ENCODE measurements around the gene R3HDML. TPM values are rescaled to one million over a fixed set of nuclear protein-coding genes. Genes with fewer than 3 reads are reported as not detected.
A peak's percentile ranks its signal among the peaks of the same experiment; 100 is the strongest.

Gene R3HDML
- total and polyA plus RNA-seq, 2 of the 13 experiments (the other 11 are each of a cell fraction or from before 2014, with no cell fraction given): not detected

DNA sequence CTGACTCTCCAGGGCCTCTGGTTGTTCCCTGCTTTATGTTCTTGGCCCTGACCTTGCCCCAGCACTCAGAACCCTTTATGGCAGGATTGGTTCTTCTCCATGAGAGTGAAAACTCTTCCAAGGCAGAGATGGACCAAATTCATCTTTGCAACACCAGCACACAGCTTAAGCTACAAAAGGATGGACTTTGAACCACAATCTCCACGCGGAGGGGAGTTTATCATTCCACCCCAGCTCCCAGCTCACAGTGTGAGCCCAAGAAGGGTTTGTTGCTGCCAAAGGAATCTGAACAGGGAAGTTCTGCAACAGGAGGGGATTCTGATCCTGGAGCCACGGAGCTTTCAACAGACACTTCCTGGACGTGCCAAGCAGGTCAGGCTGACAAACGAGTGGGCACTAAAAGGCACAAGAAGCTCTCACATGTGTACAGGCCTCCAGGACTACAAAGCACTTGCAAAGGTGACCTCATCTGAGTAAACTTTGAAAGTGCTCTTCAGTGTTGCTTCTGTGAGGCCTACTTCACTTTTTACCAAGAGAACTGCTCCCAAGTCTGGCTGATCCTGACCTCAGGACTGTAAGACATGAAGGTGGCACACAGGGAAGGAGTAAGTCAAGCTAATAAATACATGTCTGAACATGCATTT lies 34.7 kb upstream of the R3HDML start (continued):
- TF ChIP-seq KDM5A (IDR thresholded peaks at IDR 0.05; ENCODE audit: borderline replicate concordance, low read length) (no peak; the same call in 1 of the 2 replicates), ZZZ3 (CRISPR knock-in tag; IDR thresholded peaks at IDR 0.05; ENCODE audit: borderline replicate concordance) (peak; percentile 73; the same call in 1 of the 2 replicates), ETV5 (CRISPR knock-in tag; IDR thresholded peaks at IDR 0.05; ENCODE audit: borderline replicate concordance) (peak; percentile 66; the same call in 1 of the 2 replicates), MIER2 (CRISPR knock-in tag; IDR thresholded peaks at IDR 0.05) (peak; percentile 83; the same call in 1 of the 2 replicates), ZNF761 (CRISPR knock-in tag; conservative IDR thresholded peaks at IDR 0.05) (peak; percentile 77; the same call in 1 of the 2 replicates), ZNF121 (CRISPR knock-in tag; IDR thresholded peaks at IDR 0.05) (no peak), THRA (CRISPR knock-in tag; IDR thresholded peaks at IDR 0.05; ENCODE audit: borderline replicate concordance) (no peak; the same call in 1 of the 2 replicates), MYC (CRISPR knock-in tag; IDR thresholded peaks at IDR 0.05; ENCODE audit: borderline replicate concordance) (peak; percentile 95; the same call in 1 of the 2 replicates), PHF8 (CRISPR knock-in tag; IDR thresholded peaks at IDR 0.05) (peak; percentile 72), ERF (CRISPR knock-in tag; IDR thresholded peaks at IDR 0.05) (0 out of 2 replicates have a peak, but pooled peaks have one; percentile 40), BCL3 (CRISPR knock-in tag; IDR thresholded peaks at IDR 0.05) (no peak), BRD4 (CRISPR knock-in tag; IDR thresholded peaks at IDR 0.05) (peak; percentile 88; the same call in 1 of the 2 replicates), EP300 (IDR thresholded peaks at IDR 0.05; ENCODE audit: low read depth in 2 of 2, low read length in 2 of 2) (peak; percentile 75 to 84), EP300 (CRISPR knock-in tag; IDR thresholded peaks at IDR 0.05; ENCODE audit: borderline replicate concordance) (peak; percentile 82), ZGPAT (CRISPR knock-in tag; IDR thresholded peaks at IDR 0.05) (peak; percentile 88), MED13 (CRISPR knock-in tag; IDR thresholded peaks at IDR 0.05) (no peak), ZNF674 (CRISPR knock-in tag; IDR thresholded peaks at IDR 0.05; ENCODE audit: low read depth) (no peak), RAD21 (CRISPR knock-in tag; IDR thresholded peaks at IDR 0.05) (no peak), GFI1 (CRISPR knock-in tag; IDR thresholded peaks at IDR 0.05; ENCODE audit: borderline replicate concordance) (peak; percentile 54), ZNF577 (CRISPR knock-in tag; IDR thresholded peaks at IDR 0.05; ENCODE audit: borderline replicate concordance, low read depth) (no peak), TOE1 (CRISPR knock-in tag; IDR thresholded peaks at IDR 0.05) (peak; percentile 76)
- TF ChIP-seq, protein P1, sequence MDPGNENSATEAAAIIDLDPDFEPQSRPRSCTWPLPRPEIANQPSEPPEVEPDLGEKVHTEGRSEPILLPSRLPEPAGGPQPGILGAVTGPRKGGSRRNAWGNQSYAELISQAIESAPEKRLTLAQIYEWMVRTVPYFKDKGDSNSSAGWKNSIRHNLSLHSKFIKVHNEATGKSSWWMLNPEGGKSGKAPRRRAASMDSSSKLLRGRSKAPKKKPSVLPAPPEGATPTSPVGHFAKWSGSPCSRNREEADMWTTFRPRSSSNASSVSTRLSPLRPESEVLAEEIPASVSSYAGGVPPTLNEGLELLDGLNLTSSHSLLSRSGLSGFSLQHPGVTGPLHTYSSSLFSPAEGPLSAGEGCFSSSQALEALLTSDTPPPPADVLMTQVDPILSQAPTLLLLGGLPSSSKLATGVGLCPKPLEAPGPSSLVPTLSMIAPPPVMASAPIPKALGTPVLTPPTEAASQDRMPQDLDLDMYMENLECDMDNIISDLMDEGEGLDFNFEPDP (CRISPR knock-in tag; conservative IDR thresholded peaks at IDR 0.05): 0 out of 2 replicates have a peak, but pooled peaks have one; percentile 95
- TF ChIP-seq, protein P2, sequence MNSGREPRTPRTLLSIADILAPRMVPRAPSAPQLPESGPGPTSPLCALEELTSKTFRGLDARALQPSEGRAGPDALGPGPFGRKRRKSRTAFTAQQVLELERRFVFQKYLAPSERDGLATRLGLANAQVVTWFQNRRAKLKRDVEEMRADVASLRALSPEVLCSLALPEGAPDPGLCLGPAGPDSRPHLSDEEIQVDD (CRISPR knock-in tag; IDR thresholded peaks at IDR 0.05; ENCODE audit: borderline replicate concordance): no peak
- TF ChIP-seq, protein P3, sequence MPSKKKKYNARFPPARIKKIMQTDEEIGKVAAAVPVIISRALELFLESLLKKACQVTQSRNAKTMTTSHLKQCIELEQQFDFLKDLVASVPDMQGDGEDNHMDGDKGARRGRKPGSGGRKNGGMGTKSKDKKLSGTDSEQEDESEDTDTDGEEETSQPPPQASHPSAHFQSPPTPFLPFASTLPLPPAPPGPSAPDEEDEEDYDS (CRISPR knock-in tag; IDR thresholded peaks at IDR 0.05): peak; percentile 45

All from HepG2 (cell line).